ENCODE measurements around the gene CRTC3. TPM values are rescaled to one million over a fixed set of nuclear protein-coding genes. Genes with fewer than 3 reads are reported as not detected.

The CRTC3 gene
- total and polyA plus RNA-seq, 2 of the 4 experiments (the other 2 are of a cell fraction) = 4.7 to 14.8 TPM

DNA sequence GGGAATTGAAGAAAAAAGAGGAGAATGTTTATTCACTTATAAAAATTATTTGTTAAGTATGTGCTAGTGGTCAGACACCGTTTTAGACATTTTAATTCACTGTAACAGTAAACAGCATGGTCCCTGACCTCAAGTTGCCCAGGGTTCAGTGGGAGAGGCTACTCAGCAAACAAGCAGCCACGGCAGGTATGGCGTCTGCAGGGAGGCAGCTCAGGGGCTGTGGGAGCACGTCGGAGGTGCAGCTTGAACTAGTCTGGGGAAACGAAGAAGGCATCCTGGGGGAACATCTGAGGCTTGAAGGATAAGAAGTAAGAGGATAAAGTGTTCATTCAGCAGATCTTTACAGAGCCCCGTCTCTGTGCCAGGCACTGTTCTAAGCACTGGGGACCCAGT, 66.0 kb downstream of the CRTC3 start:
- H3K14ac ChIP-seq (replicated peaks; ENCODE audit: low read depth, low read length) = no peak overlapping the region
- intact Hi-C loops (cut with micrococcal nuclease) (no loop called here), dilution Hi-C loops (cut with HindIII; ENCODE audit: low sequenced_read_pairs, unreplicated experiment) (no loop called here), in situ Hi-C loops (cut with MboI; ENCODE audit: low sequenced_read_pairs) (no loop called here)
- peak overlapping the region; percentile 49; the same call in 1 of the 2 replicates for H3K23ac ChIP-seq (ENCODE audit: low read depth, low read length)
- H3K4ac ChIP-seq (ENCODE audit: low read depth, low read length) = no peak overlapping the region
- peak overlapping the region; percentile 42 for H3K18ac ChIP-seq (ENCODE audit: low read depth, low read length)
- 82% methylated on average over 3 of the region's 7 CpGs; no CpG with 5 or more reads in 1 of the 2 experiments for WGBS, 2 experiments (ENCODE audit: extremely low coverage in 2 of 2, insufficient read length in 1 of 2)
- H4K20me1 ChIP-seq (ENCODE audit: insufficient read depth, low read length) = peaks cover 4% of the 10 kb centered on the region; the same call in 1 of the 2 replicates
- BruUV-seq (replicated peaks) = no TSS peak
- H2AK9ac ChIP-seq (replicated peaks; ENCODE audit: low read depth, low read length, poor library complexity) = no peak overlapping the region
- TF ChIP-seq USF2 (IDR thresholded peaks at IDR 0.05; ENCODE audit: low read depth, low read length) (no peak), MAZ (IDR thresholded peaks at IDR 0.05; ENCODE audit: borderline replicate concordance, low read depth, low read length) (no peak), CEBPB (IDR thresholded peaks at IDR 0.05; ENCODE audit: low read depth, low read length) (no peak)
- ATAC-seq (ENCODE audit: low read depth) (no peak), DNase-seq (no peak)
- H2BK15ac ChIP-seq (ENCODE audit: low read depth, low read length) = no peak overlapping the region
- peaks cover 25% of the 10 kb centered on the region for H3K4me1 ChIP-seq (ENCODE audit: control insufficient read depth, insufficient read depth, low read length)
- no peaks in the 10 kb centered on the region for H3K9me3 ChIP-seq (ENCODE audit: control insufficient read depth, insufficient read depth, low read length)
- no peak overlapping the region for H2AK5ac ChIP-seq (ENCODE audit: low read depth, low read length)
- H2BK5ac ChIP-seq (ENCODE audit: low read depth, low read length, poor library complexity, severe bottlenecking) = no peak overlapping the region
- H3K79me1 ChIP-seq (ENCODE audit: low read depth in 1 of 2, low read length in 2 of 2) = peaks cover 40 to 55% of the 10 kb centered on the region in 2 experiments
- no peak overlapping the region for H3K9ac ChIP-seq (ENCODE audit: low read depth, low read length)
- H2BK20ac ChIP-seq (ENCODE audit: low read depth, low read length) = no peak overlapping the region
- no peak overlapping the region for H4K8ac ChIP-seq (ENCODE audit: low read depth in 2 of 2, low read length in 2 of 2)
- no peak overlapping the region for H2BK120ac ChIP-seq (ENCODE audit: low read depth, low read length)
- H3K36me3 ChIP-seq (ENCODE audit: control insufficient read depth, insufficient read depth, low read length) = peaks cover 17% of the 10 kb centered on the region
- no peak overlapping the region for H2AFZ ChIP-seq (replicated peaks; ENCODE audit: low read length, poor library complexity)
- ChIA-PET POLR2A (ENCODE audit: unreplicated experiment) (no interaction called here), CTCF (no interaction called here)
- H4K5ac ChIP-seq (ENCODE audit: low read depth, low read length) = 0 out of 2 replicates have a peak overlapping the region, but pooled peaks have one; percentile 58
- H3K27me3 ChIP-seq (ENCODE audit: control insufficient read depth, insufficient read depth, low read length) = no peaks in the 10 kb centered on the region
- no peak overlapping the region for H3K4me2 ChIP-seq (ENCODE audit: low read depth, low read length)
- no peak overlapping the region for H3K27ac ChIP-seq (ENCODE audit: insufficient read depth, low read length)
- no peak overlapping the region for H3K56ac ChIP-seq (ENCODE audit: extremely low read depth, insufficient read depth, low read length)
- H3K9me1 ChIP-seq (ENCODE audit: insufficient read depth, low read length) = peaks cover 22% of the 10 kb centered on the region
- H4K91ac ChIP-seq (ENCODE audit: insufficient read depth, low read depth, low read length) = 0 out of 2 replicates have a peak overlapping the region, but pooled peaks have one; percentile 10
- H3K4me3 ChIP-seq (ENCODE audit: insufficient read depth, low read depth, low read length) = no peak overlapping the region
